Stimulated activated CD4-positive, alpha-beta T cell treated with anti-CD3 and anti-CD28 coated beads, Interleukin-1b, Interleukin-23, amount 100 ng/mL, for 4 hours (primary cell): ENCODE measurements around the gene HDDC2.

Experiments used
- DNase-seq, 2 donors: peaks; one replicate each; pipeline ENCODE4 v3.0.0-alpha.2; 2020; ENCODE audit warnings: low read depth in 2 of 2

Gene HDDC2

GRCh38 chr6:125236536-125237327 lies 65.0 kb downstream of the HDDC2 start:
- no peak for DNase-seq

DNA sequence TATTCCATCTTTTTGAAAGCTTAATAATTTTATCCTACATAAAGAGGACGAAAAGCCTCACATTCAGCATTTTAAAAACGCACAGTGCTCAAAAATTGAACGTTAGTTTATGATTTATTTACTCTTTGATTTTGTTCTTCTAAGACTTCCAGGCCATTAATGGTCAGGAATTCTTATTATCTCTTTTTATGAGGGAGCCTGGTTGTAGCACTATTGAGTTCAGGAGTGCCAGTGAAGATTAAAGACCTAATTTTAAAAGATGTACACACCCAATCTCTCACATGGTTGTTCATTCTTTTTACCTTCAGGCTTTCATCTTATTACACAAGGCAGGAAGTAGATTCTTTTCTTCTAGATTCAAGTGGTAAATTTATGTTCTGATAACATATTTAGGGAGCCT lies 68.6 kb downstream of the HDDC2 start:
- no peak for DNase-seq

DNA sequence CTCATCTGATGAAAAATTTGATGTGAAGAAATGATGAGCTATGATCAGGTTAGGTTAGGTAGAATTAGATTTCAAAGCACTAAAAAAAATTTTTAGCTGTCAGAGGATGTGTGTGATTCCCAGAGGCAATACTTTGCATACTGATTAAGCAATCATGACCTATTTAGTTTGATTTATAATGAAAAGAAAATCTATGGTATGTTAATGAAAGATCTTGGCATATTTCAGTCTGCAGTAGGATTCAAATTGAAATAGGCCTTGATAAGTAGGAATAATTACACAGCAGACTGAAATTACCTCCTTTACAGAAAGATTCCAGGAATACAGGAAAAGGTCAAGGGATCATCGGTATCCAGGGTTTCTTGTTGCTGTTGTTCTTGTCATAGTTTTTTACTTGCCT lies 69.3 kb downstream of the HDDC2 start:
- DNase-seq, result no peak

GRCh38 chr6:125231574-125232343 lies 70.0 kb downstream of the HDDC2 start:
- no peak for DNase-seq

- no peak for DNase-seq
Observed at GRCh38 chr6:125231133-125231532, 70.6 kb downstream of the HDDC2 start.

GRCh38 chr6:125230674-125231073 lies 71.1 kb downstream of the HDDC2 start:
- no peak for DNase-seq

GRCh38 chr6:125228981-125229479 lies 72.7 kb downstream of the HDDC2 start:
- DNase-seq, result no peak

DNA sequence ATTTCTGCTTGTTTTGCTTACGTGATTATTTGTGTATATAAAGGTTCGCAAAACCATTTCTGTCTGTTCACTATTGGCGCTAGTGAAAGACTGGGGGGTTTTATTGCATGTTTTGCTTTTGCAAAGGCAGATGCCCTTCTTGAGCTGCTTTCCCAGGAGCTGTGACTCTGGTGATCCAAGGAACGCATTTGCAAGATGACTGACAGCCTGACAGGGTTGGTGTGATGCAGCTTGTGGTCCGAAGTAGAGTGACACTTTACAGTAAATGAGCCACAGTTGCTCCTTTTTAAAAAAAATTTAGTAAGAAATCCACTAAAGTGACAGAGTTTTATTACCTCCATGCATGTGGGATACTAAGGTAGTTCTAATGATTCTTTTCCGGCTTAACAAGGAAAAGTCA lies 74.5 kb downstream of the HDDC2 start:
- DNase-seq, result no peak
